ENCODE data around the gene ZMYND8. TPM values are rescaled to one million over a fixed set of nuclear protein-coding genes. Genes with fewer than 3 reads are reported as not detected.
"Not testable (repeated sequence)": the region's sequence is repeated elsewhere in the genome, so short reads cannot be mapped to it uniquely, and the experiment has no call there.

ZMYND8 gene
- total RNA-seq, 6 experiments from 2014 or later = 27.8 to 38.3 (median 34.8) TPM

GRCh38 chr20:47244451-47244850 lies 112.0 kb downstream of the ZMYND8 start:
- DNase-seq = no peak
- Mint-ChIP-seq H3K27me3 (ENCODE audit: insufficient read depth) (no peaks in the 10 kb centered on the region), H3K27ac (no peak overlapping the region), H3K4me3 (no peak overlapping the region), H3K4me1 (ENCODE audit: low read depth) (peaks cover 7% of the 10 kb centered on the region; the same call in 1 of the 2 replicates), H3K36me3 (ENCODE audit: low read depth) (peaks cover 38% of the 10 kb centered on the region), H3K9me3 (no peaks in the 10 kb centered on the region)
- TF ChIP-seq, protein P1, sequence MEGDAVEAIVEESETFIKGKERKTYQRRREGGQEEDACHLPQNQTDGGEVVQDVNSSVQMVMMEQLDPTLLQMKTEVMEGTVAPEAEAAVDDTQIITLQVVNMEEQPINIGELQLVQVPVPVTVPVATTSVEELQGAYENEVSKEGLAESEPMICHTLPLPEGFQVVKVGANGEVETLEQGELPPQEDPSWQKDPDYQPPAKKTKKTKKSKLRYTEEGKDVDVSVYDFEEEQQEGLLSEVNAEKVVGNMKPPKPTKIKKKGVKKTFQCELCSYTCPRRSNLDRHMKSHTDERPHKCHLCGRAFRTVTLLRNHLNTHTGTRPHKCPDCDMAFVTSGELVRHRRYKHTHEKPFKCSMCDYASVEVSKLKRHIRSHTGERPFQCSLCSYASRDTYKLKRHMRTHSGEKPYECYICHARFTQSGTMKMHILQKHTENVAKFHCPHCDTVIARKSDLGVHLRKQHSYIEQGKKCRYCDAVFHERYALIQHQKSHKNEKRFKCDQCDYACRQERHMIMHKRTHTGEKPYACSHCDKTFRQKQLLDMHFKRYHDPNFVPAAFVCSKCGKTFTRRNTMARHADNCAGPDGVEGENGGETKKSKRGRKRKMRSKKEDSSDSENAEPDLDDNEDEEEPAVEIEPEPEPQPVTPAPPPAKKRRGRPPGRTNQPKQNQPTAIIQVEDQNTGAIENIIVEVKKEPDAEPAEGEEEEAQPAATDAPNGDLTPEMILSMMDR (IDR thresholded peaks at IDR 0.05) = no peak

DNA sequence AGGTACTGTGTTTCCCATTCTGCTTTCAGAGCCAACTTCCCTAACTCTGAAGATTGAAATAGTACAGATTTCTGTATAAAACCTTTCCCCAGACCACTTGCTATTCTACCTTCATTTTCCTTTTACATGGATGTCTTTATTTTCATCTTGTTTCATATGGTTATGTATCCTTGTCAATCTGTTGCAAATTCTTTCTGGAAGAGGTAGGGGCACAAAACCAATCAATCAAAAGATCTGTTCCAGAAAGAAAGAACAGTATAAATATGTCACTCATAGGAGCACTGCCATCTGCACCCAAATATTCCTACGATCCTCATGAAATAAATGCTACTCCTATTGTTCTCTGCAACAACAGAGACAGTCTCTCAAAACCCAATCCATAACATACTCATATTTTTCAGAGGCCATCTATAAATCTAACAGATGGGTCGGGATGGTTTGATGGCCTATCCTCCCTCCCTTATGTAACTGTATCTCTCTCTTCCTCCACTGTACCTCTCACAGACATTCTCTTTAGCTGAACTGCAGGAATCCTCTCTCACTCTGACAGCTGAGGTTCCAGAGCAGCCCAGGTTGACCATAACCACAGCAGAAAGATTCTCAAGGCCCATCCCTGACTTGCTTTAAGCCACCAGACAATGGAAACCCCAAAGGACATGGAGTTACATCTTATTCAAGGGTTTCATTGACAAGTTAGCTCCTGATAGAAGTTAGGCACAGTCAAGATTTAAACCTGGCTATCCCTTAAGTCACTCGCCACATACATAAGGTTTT lies 112.8 kb downstream of the ZMYND8 start:
- Mint-ChIP-seq H3K36me3 (ENCODE audit: low read depth) (peaks cover 32% of the 10 kb centered on the region; the same call in 1 of the 2 replicates), H3K4me3 (no peak overlapping the region)

GRCh38 chr20:47243003-47243402 lies 113.5 kb downstream of the ZMYND8 start:
- DNase-seq = no peak
- Mint-ChIP-seq H3K4me1 (ENCODE audit: low read depth) (peaks cover 7% of the 10 kb centered on the region; the same call in 1 of the 2 replicates), H3K4me3 (no peak overlapping the region), H3K27ac (no peak overlapping the region), H3K9me3 (no peaks in the 10 kb centered on the region), H3K27me3 (ENCODE audit: insufficient read depth) (no peaks in the 10 kb centered on the region), H3K36me3 (ENCODE audit: low read depth) (peaks cover 33% of the 10 kb centered on the region; the same call in 1 of the 2 replicates)
- TF ChIP-seq, protein P1 (IDR thresholded peaks at IDR 0.05) = no peak

More for the DNA sequence above, 112.8 kb downstream of the ZMYND8 start:
- Mint-ChIP-seq H3K27ac (peak overlapping the region; percentile 14; the same call in 1 of the 2 replicates), H3K9me3 (no peaks in the 10 kb centered on the region), H3K27me3 (ENCODE audit: insufficient read depth) (no peaks in the 10 kb centered on the region), H3K4me1 (ENCODE audit: low read depth) (peaks cover 7% of the 10 kb centered on the region; the same call in 1 of the 2 replicates)
- TF ChIP-seq, protein P1 (IDR thresholded peaks at IDR 0.05) = no peak
- DNase-seq = no peak

DNA sequence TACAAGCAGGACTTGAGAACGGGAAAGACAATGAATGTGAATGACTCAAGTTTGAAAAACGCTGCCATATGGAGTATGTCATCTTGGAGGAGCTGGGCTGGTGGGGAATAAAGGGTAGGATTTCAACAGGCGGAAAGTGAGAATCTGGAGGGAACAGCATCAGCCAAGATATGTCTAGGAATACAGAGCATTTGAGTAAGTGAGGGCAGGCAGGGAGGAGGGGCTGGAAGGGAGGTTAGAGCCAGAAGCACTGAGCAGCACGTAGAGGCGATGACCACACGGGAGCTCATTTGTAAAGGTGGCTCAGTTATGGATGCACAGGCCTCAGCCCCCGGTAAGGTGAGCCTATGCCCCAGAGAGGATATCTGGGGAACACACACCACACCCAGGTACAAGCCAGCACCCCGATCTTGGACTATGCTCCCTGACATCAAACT lies 115.1 kb downstream of the ZMYND8 start:
- H3K4me1 Mint-ChIP-seq (ENCODE audit: low read depth) = peaks cover 7% of the 10 kb centered on the region; the same call in 1 of the 2 replicates
- H3K4me3 Mint-ChIP-seq = no peak overlapping the region; the same call in 1 of the 2 replicates
- TF ChIP-seq, protein P1 (IDR thresholded peaks at IDR 0.05) = no peak
- peaks cover 38% of the 10 kb centered on the region for H3K36me3 Mint-ChIP-seq (ENCODE audit: low read depth)
- no peak for DNase-seq
- peak overlapping the region; percentile 54; the same call in 1 of the 2 replicates for H3K27ac Mint-ChIP-seq
- H3K27me3 Mint-ChIP-seq (ENCODE audit: insufficient read depth) = no peaks in the 10 kb centered on the region
- no peaks in the 10 kb centered on the region for H3K9me3 Mint-ChIP-seq

GRCh38 chr20:47240096-47240495 lies 116.4 kb downstream of the ZMYND8 start:
- H3K4me1 Mint-ChIP-seq (ENCODE audit: low read depth); H3K9me3 Mint-ChIP-seq; DNase-seq; H3K27ac Mint-ChIP-seq; H3K27me3 Mint-ChIP-seq (ENCODE audit: insufficient read depth); H3K4me3 Mint-ChIP-seq: not testable (repeated sequence)
- peaks cover 42% of the 10 kb centered on the region for H3K36me3 Mint-ChIP-seq (ENCODE audit: low read depth)

DNA sequence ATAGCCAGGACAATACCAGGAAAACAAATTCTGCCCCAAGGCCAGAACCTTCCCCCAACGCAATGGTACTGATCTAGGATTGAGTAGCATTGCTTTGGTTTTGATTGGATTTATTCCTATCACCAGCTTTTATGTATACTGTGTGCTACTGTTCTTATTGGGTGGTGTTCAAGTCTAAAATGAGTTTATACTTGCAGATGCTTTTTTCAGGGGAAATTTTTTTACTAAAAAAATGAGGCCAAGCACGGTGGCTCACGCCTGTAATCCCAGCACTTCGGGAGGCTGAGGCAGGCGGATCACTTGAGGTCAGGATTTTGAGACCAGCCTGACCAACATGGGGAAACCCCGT lies 116.8 kb downstream of the ZMYND8 start:
- H3K27ac Mint-ChIP-seq = no peak overlapping the region

More for the DNA sequence above, 116.8 kb downstream of the ZMYND8 start:
- DNase-seq = no peak
- H3K27me3 Mint-ChIP-seq (ENCODE audit: insufficient read depth) = no peaks in the 10 kb centered on the region
- no peaks in the 10 kb centered on the region for H3K9me3 Mint-ChIP-seq
- peaks cover 7% of the 10 kb centered on the region; the same call in 1 of the 2 replicates for H3K4me1 Mint-ChIP-seq (ENCODE audit: low read depth)
- TF ChIP-seq, protein P1 (IDR thresholded peaks at IDR 0.05) = no peak
- H3K4me3 Mint-ChIP-seq = no peak overlapping the region
- H3K36me3 Mint-ChIP-seq (ENCODE audit: low read depth) = peaks cover 42% of the 10 kb centered on the region
